SH-SY5Y (cell line): ENCODE measurements around the gene MSANTD3.

ENCODE experiments used
- GATA2 ChIP-seq: IDR thresholded peaks from 2 replicates; pipeline ENCODE4 v1.6.1; 2011; ENCODE audit warnings: mild to moderate bottlenecking, low read depth, low read length
- GATA3 ChIP-seq: IDR thresholded peaks from 2 replicates; pipeline ENCODE4 v1.6.1; 2011; ENCODE audit warnings: low read depth, mild to moderate bottlenecking, low read length, moderate library complexity

Gene MSANTD3, protein sequence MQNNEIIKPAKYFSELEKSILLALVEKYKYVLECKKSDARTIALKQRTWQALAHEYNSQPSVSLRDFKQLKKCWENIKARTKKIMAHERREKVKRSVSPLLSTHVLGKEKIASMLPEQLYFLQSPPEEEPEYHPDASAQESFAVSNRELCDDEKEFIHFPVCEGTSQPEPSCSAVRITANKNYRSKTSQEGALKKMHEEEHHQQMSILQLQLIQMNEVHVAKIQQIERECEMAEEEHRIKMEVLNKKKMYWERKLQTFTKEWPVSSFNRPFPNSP

DNA sequence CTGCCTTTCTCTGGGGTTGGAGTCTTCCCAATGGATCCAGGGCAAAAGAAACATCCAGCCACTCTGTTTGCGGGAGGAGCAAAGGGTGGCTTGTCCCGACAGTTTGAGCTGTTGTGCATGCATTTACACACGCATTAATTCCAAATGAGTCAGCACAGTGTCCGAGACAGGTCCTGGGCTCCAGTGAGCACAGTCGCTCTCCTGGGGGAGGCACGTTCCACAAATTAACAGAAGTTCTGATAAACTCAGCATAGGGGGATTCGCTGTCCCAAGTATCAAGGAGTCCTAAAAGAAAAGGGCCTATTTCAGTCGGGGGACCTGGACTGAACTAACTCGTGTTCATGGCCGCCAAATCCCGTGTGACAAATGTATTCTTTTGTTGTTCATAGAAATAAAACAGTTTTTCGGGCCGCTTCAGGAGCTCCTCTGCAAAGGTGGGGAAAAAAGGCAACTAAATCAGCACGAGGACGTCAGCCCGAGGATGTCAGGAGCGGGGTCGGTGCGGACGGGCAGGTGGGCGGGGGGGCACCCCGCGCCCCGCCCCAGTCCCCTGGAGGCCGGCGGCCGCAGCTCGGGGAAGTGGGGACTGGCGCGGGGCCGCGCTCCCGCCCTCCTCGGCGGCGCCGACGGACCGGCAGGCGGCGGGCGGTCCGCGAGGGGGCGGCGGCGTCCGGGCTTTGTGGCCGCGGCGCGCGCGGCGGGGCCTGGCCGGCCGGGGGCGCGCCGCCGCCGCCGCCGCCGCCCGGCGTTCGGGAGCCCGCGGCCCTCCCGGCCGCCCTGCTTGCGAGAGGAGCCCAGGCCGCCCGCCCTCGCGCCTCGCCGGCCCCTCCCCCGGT, at the start of gene MSANTD3:
MSANTD3 (plus strand) TSS at position 614 of the 836 bp plus-strand sequence. CDS start 14,796 bp downstream, outside the sequence.
- TF ChIP-seq GATA2 (no peak), GATA3 (no peak)

DNA sequence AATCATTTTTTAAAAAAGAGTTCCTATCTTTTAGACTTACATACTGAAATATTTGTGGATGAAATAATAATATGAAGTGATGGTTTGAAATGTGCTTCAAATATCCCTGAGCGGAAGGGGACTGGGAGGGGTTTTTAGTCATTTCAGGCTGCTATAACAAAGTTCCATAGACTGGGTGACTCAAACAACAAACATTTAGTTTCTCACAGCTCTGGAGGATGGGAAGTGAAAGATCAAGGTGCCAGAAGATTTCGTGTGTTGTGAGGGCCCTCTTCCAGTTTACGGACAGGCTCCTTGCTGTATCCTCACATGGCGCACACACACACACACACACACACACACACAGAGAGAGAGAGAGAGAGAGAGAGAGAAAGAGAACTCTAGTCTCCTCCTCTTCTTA, 47.1 kb upstream of the MSANTD3 start:
- TF ChIP-seq GATA2 (no peak), GATA3 (no peak)

DNA sequence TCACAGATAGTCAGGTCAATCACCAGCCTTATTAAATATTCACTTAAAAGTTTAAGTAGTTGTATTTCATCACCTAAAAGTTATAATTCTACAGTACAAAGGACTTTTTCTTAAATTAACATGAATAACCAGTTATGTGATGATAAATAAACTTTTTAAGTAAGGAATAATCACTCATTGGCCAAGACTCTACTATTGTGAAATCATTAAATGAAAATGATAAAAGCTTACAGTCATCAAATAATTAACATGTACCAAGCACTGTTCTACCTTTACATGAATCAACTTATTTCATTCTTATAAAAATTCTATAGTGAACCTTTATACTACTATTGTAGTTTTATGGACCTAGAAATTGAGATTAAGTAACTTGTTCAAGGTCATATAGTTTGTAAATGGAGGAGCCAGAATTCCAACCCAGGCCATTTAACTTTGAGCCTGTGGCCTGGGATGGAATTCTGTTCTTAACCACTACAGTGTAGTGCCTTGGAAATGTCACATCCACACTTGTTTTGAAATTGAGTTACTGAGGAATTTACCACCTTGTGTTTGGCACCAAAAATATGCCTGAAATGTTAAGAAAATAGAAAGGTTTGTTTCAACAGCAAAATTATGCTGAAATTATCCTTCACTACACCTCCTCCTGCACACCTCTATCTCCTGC, 32.8 kb upstream of the MSANTD3 start:
- TF ChIP-seq GATA2 = no peak

DNA sequence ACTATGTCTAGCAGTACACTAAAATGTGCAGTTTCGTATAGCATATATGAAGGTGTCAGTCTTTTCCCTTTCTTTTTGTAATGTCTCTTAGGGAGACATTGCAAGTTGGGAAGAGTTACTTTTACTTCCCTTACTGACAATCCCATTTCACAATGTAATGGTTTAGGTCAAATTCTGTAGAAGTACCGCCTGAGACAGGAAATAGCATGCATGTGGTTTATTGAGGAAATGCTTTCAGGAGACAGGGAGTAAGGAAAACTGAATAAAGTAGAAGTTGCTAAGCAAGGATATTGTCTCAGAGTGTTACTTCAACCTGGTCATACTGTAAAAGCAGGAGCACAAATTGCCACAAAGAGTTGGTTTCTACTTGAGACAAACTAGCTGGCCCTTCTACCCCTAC, 32.1 kb upstream of the MSANTD3 start:
- TF ChIP-seq GATA2 = no peak
- TF ChIP-seq GATA3 = no peak

DNA sequence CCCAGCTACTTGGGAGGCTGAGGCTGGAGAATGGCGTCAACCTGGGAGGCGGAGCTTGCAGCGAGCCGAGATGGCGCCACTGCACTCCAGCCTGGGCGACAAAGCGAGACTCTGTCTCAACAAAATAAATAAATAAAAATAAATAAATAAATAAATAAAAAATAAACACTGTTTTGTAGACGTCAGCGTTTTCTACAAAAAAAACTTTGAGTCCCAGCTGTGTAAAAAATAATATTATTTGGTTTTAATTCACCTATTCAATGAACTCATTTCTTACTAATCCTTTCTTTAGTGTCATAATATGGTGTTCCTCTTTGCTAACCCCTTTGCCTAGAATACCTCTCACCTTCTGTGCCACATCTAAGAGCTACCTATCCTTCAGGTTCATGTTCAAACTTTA, 30.2 kb upstream of the MSANTD3 start:
- no peak for TF ChIP-seq GATA2
- no peak for TF ChIP-seq GATA3

DNA sequence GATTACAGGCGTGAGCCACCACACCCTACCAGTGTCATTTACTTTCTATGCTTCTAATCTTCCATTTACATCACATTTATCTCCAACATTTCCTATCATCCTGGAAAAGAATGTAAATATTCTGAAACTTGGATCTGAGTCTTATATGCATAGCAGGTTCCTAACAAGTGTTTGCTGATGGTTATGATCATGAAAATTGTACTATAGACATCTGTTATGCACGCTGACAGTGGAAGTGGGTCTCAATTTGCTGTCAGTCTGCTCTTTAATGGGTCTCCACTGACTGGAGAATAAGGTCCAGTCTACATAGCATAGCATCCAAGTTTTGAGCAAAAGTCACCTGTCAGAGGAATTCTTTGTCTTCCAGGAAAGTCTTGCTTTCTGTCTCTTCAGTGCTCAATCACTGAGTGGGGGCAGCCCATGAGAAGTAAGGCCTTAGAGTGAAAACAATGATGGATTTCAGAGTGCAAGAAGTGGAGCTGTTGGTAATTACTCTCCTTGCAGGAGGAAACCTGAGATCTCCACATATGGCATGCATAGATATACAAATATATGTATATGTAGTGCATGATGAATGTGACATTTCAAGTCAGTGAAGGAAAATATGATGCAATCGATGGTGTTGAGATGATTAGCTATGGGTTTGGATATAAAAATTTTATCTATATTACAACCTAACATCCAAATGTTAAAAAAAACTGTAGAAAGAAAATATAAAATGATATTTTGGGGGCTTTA, 29.2 kb upstream of the MSANTD3 start:
- TF ChIP-seq GATA2 (no peak), GATA3 (no peak)

DNA sequence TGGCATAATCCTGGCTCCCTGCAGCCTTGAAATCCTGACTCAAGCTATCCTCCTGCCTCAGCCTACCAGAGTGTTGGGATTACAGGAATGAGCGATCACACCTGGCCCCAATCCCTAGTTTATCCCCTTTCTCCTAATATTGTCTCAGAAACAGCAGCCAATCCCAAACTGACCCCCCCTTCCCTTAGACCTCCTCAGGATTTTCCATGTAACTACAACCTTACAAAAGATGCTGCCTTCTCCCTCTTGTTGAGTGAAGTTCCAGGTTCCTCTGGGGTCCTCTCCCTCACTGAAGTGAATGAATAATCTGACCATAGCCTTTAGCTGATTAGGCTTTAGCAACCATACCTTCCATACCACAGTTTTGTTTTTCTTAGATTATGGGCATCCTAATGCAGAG, 25.9 kb upstream of the MSANTD3 start:
- TF ChIP-seq GATA2 (no peak), GATA3 (no peak)

DNA sequence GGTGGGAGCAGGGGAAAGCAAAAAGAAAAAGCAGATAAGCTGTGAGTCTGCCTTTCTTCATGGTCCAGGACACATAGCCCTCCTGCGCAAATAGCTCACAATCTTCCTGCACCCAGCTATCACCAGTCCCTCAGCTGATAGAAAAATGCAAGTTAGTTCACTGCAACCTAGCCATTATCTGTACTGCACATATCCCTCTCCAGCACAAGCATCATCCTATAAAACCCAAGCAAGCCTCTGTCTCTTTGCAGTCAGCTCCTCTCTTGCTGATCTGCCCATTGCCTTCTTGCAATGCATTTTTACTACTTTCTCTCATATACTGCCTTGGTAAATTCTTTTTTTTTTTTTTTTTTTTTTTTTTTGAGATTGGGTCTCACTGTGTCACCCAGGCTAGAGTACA, 20.0 kb upstream of the MSANTD3 start:
- TF ChIP-seq GATA3 (no peak), GATA2 (no peak)

DNA sequence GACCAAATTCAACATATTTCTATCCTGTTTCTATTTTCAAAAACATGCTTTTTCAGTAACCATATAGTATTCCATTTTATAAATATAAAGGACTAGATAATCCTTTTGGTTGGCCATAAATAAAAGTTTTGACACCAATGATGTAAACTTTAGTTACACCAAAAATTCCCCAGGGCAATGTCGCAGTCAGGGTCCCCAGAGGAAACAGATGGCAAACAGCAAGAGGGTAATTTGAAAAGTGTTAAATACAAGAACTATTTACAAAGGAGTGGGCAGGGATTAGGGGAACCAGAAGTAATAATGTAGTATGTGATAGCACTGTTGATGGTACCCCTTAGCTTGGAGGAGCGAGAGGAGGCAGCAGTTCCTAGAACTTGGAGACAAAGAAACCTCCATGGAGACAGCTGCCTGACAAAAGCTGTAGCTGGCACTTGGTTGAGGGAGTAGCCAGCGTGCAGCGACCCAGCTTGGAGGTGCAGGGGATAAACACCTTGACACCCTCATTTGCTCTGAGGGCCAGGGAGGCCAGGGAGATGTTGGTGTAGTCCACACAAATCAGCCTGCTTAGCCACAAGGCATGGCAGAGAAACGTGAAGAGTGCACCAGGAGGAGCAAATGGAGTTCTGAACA, 18.3 kb upstream of the MSANTD3 start:
- TF ChIP-seq GATA2 (no peak), GATA3 (no peak)

DNA sequence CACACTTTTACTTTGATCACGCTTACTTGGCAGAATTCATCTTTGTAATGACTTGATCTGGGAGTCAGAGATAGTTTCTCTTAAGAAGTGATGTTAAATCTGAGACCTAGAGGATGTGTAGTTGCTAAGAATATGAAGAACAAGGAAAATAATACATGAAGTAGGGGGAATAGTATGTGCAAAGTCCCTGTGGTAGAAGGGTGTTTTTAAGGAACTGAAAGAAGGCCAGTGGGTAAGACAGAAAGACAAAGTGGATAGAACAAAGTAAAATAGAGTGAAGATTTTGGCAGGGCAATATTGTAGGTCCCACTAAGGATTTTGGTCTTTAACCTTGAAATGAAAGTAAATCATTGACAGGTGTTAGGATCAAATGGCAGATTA, 17.8 kb upstream of the MSANTD3 start:
- no peak for TF ChIP-seq GATA3
- TF ChIP-seq GATA2 = no peak

DNA sequence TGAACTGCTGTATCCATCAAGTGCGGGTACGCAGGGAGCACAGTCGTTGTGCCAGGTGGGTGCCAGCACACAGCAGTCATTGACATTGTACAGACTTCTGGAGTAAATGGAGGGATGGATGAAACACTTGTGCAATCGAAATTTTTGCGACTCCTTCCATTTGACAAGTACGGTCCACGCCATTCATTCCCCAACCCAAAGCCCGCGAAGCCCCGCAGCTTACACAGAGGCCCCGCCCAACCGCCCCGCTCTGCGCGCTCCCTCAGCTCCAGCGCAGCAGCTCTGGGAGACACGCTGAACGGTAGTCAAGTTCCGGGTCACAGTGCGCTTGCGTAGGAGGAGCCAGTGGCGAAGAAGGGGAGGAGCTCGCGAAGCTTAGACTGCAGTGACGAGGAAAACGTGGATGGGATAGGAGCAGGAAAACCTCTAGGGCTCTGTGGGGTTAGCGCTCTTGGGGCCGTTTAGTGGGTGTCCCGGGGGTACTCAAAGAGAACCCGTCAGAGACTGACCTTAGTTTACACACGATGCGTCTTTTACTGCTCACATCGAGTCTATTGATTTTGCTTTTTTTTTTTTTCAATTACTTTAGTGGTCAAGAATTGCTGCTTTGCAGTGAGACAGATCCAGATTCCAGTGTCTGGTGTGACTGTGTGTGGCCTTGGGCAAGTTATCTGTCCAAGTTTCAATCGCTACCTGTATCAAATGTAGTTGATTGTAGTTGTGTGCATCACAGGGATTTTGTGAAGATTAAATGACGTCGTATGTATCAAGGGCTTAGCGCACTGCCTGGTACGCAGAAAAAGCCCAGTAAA, 15.3 kb upstream of the MSANTD3 start:
- TF ChIP-seq GATA2 = no peak
- TF ChIP-seq GATA3 = no peak

DNA sequence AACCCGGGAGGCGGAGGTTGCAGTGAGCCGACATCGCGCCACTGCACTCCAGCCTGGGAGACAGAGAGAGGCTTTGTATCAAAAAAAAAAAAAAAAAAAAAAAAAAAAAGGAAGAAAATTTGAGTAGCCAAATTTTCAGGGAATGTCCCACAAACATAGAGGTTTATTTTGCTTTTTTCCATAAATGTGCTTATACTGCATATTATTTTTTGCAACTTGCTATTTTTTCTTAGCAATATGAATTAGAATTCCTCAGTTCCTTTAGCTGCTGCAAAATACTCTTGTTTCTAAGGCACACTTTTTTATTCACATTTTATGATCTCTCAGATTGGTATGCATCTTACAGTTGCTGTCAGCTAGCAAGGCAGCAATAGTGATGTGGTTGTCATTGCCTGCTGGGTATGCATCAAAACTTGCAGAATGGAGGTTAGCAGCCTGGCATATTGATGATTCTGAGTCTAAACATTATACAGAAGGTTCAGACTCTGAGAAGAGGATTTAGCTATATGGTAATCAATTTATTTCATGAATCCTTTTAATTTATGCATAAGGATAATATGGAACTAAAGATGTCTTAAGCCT, 13.0 kb upstream of the MSANTD3 start:
- TF ChIP-seq GATA2 (no peak), GATA3 (no peak)
